ENCODE data around the gene HEG1. TPM values are rescaled to one million over a fixed set of nuclear protein-coding genes. Genes with fewer than 3 reads are reported as not detected.
"Not testable (repeated sequence)": the region's sequence is repeated elsewhere in the genome, so short reads cannot be mapped to it uniquely, and the experiment has no call there.

The HEG1 gene
- total RNA-seq, 4 donors from 2014 or later: 6.0 to 52.8 (median 10.9) TPM

- no peaks in the 10 kb centered on the region for H3K27me3 ChIP-seq
- no peak for TF ChIP-seq CTCF (IDR thresholded peaks at IDR 0.05)
- no peak for TF ChIP-seq POLR2A (IDR thresholded peaks at IDR 0.05)
- no peak overlapping the region for H3K27ac ChIP-seq
Observed at GRCh38 chr3:125083776-125084175, 28.0 kb upstream of the HEG1 start.

GRCh38 chr3:125082339-125082738 is 26.5 kb upstream of the HEG1 start:
- not testable (repeated sequence) for H3K27ac ChIP-seq, H3K9me3 ChIP-seq, H3K36me3 ChIP-seq, DNase-seq, H3K27me3 ChIP-seq, H3K4me3 ChIP-seq, H3K4me1 ChIP-seq

More at GRCh38 chr3:125083776-125084175, 28.0 kb upstream of the HEG1 start:
- Histone ChIP-seq H3K4me3 (no peak overlapping the region), H3K36me3 (no peaks in the 10 kb centered on the region), H3K4me1 (no peaks in the 10 kb centered on the region), H3K9me3 (no peaks in the 10 kb centered on the region)
- DNase-seq: no peak

GRCh38 chr3:125080077-125080476 is 24.3 kb upstream of the HEG1 start:
- TF ChIP-seq CTCF (IDR thresholded peaks at IDR 0.05) (no peak), POLR2A (IDR thresholded peaks at IDR 0.05) (no peak)
- no peaks in the 10 kb centered on the region for H3K27me3 ChIP-seq
- H3K4me1 ChIP-seq: no peaks in the 10 kb centered on the region
- H3K27ac ChIP-seq: no peak overlapping the region
- no peak for DNase-seq
- no peaks in the 10 kb centered on the region for H3K9me3 ChIP-seq
- H3K36me3 ChIP-seq: no peaks in the 10 kb centered on the region
- no peak overlapping the region for H3K4me3 ChIP-seq

GRCh38 chr3:125079675-125080045 is 23.9 kb upstream of the HEG1 start:
- TF ChIP-seq POLR2A (IDR thresholded peaks at IDR 0.05) (no peak), CTCF (IDR thresholded peaks at IDR 0.05) (no peak)
- no peaks in the 10 kb centered on the region for H3K27me3 ChIP-seq
- no peak overlapping the region for H3K4me3 ChIP-seq
- H3K36me3 ChIP-seq: no peaks in the 10 kb centered on the region
- no peaks in the 10 kb centered on the region for H3K4me1 ChIP-seq
- H3K27ac ChIP-seq: no peak overlapping the region
- no peaks in the 10 kb centered on the region for H3K9me3 ChIP-seq
- DNase-seq: no peak

GRCh38 chr3:125078951-125079674 is 23.3 kb upstream of the HEG1 start:
- no peak for DNase-seq
- TF ChIP-seq CTCF (IDR thresholded peaks at IDR 0.05): no peak
- TF ChIP-seq POLR2A (IDR thresholded peaks at IDR 0.05): no peak

GRCh38 chr3:125077864-125078263 is 22.1 kb upstream of the HEG1 start:
- Histone ChIP-seq H3K27me3 (no peaks in the 10 kb centered on the region), H3K36me3 (no peaks in the 10 kb centered on the region), H3K27ac (no peak overlapping the region), H3K9me3 (no peaks in the 10 kb centered on the region), H3K4me3 (no peak overlapping the region), H3K4me1 (no peaks in the 10 kb centered on the region)
- TF ChIP-seq CTCF (IDR thresholded peaks at IDR 0.05) (no peak), POLR2A (IDR thresholded peaks at IDR 0.05) (no peak)
- DNase-seq: no peak

More at GRCh38 chr3:125078951-125079674, 23.3 kb upstream of the HEG1 start:
- H3K36me3 ChIP-seq: no peaks in the 10 kb centered on the region
- H3K9me3 ChIP-seq: no peaks in the 10 kb centered on the region
- no peaks in the 10 kb centered on the region for H3K4me1 ChIP-seq
- no peaks in the 10 kb centered on the region for H3K27me3 ChIP-seq
- no peak overlapping the region for H3K4me3 ChIP-seq
- no peak overlapping the region for H3K27ac ChIP-seq

All from Peyer's patch (tissue), 4 donors.